ENCODE data around the gene NPC1L1.

NPC1L1 gene

GRCh38 chr7:44470628-44471245 is 70.4 kb downstream of the NPC1L1 start:
- no peak for DNase-seq

- no peak for DNase-seq
Measured at GRCh38 chr7:44470135-44470479, 71.0 kb downstream of the NPC1L1 start.

DNA sequence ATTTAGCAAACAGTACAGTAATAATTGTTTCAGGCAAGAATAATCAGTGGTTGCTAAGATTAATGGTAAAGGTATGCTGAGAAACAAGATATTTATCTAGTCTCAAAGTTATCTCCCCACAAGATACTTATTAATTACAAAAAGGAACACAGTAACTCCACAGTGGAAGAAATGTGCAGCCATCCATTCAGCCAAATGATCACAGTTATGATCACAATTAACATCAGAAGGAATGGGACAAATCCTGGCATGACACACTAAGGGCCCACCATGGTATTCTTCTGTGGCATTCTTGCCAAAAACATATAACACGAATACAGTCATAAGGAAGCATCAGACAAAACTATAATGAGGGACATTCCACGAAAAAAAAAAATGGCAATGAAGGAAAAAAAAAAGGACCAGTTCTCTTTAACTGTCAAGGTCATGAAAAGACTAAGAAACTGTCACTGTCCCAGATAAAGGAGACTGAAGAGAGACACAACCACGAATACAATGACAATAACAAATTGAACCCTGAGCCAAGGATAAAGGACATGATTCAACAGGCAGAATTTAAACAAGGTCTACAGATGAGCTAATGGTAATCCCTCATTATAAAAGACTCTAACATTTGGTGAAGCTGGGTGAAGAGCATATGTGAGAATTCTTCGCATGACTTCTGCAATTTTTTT is 71.5 kb downstream of the NPC1L1 start:
- DNase-seq: no peak

GRCh38 chr7:44467217-44467548 is 73.9 kb downstream of the NPC1L1 start:
- no peak for DNase-seq

GRCh38 chr7:44466300-44467216 is 74.6 kb downstream of the NPC1L1 start:
- no peak for DNase-seq

DNA sequence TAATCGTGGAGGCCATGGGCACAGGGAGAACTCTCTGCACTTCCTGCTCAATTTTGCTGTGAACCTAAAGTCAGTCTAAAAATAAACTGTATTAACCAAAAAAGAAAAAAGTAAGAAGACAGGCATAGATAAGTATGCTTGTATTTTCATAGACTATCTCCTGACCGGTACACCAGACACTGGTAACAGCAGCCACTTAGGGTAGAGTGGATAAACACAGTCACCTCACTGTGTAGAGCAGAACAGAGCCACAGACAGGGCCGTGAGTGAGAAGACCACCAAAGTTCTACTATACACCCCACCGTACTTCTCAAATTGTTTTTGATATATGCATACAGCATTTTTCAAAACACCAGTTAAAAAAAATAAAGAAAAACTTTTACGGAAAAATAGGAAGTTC is 75.6 kb downstream of the NPC1L1 start:
- DNase-seq: no peak

- no peak for DNase-seq
Measured at GRCh38 chr7:44463169-44463808, 77.8 kb downstream of the NPC1L1 start.
